Natural killer cell (primary cell): ENCODE data around the gene C1QTNF5. TPM values are rescaled to one million over a fixed set of nuclear protein-coding genes. Genes with fewer than 3 reads are reported as not detected.

ENCODE experiments used
- ATAC-seq, 3 donors: fragments of 150-1000 bp in 2 of 3; fragments of 200-7000 bp in 1 of 3; cut with Tn5 transposase; 1 replicate in 1 of 3; 2 replicates in 2 of 3; pipeline ENCODE4 v1.10.0; 2021; ENCODE audit warnings: mild to moderate bottlenecking in 2 of 3, moderate library complexity in 2 of 3
- DNase-seq, 2 donors: peaks; one replicate each; pipeline versions ENCODE4 v3.0.0 to v3.0.0-alpha.2; 2013 to 2021; ENCODE audit warnings: mixed read lengths in 1 of 2
- H3K27ac ChIP-seq: one replicate; pipeline ENCODE4 v1.5.1; 2013; ENCODE audit warnings: mild to moderate bottlenecking, low read length
- H3K27me3 ChIP-seq: one replicate; pipeline ENCODE4 v1.6.1; 2013; ENCODE audit warnings: low read length; ENCODE audit not compliant: control insufficient read depth, insufficient read depth
- H3K36me3 ChIP-seq: one replicate; pipeline ENCODE4 v1.6.1; 2013; ENCODE audit warnings: low read length; ENCODE audit not compliant: control insufficient read depth, insufficient read depth
- H3K4me1 ChIP-seq: one replicate; pipeline ENCODE4 v1.6.1; 2013; ENCODE audit warnings: low read length; ENCODE audit not compliant: control insufficient read depth, insufficient read depth
- H3K4me3 ChIP-seq: one replicate; pipeline ENCODE4 v1.5.1; 2013; ENCODE audit warnings: low read length
- H3K9me3 ChIP-seq: one replicate; pipeline ENCODE4 v1.6.1; 2013; ENCODE audit warnings: low read length; ENCODE audit not compliant: control insufficient read depth, insufficient read depth
- H3K27ac Mint-ChIP-seq, 2 donors: one replicate each; pipeline ENCODE4 v1.8.0; 2022; ENCODE audit warnings: mild to moderate bottlenecking in 2 of 2, mixed read lengths in 2 of 2, moderate library complexity in 1 of 2
- H3K27me3 Mint-ChIP-seq, 2 donors: one replicate each; pipeline ENCODE4 v1.8.0; 2022; ENCODE audit warnings: low read depth in 2 of 2, mixed read lengths in 2 of 2
- H3K36me3 Mint-ChIP-seq: one replicate; pipeline ENCODE4 v1.8.0; 2022; ENCODE audit warnings: mixed read lengths
- H3K4me1 Mint-ChIP-seq, 2 donors: one replicate each; pipeline ENCODE4 v1.8.0; 2022; ENCODE audit warnings: mixed read lengths in 2 of 2
- H3K4me3 Mint-ChIP-seq: one replicate; pipeline ENCODE4 v1.8.0; 2022; ENCODE audit warnings: mild to moderate bottlenecking, moderate library complexity, mixed read lengths
- H3K9me3 Mint-ChIP-seq, 2 donors: one replicate each; pipeline ENCODE4 v1.8.0; 2022; ENCODE audit warnings: mixed read lengths in 2 of 2
- CTCF ChIP-seq: fragments of 200-600 bp; IDR thresholded peaks from one replicate; pipeline ENCODE4 v1.8.0; 2022; ENCODE audit warnings: antibody characterized with exemption
- WGBS: methylation state at CpG from one replicate; pipeline ENCODE4 v1.1.7; 2013; ENCODE audit warnings: missing lambda C conversion rate; ENCODE audit not compliant: insufficient coverage; 5-methylcytosine and 5-hydroxymethylcytosine counted together
- intact Hi-C: fragments of 100-400 bp; cut with micrococcal nuclease; formaldehyde crosslinking; loops from one replicate; pipeline ENCODE4 v1.14.2; 2022
- total RNA-seq, 4 donors: library from RNA; stranded (reverse); fragments of 120-200 nt in 1 of 4; gene quantifications; one replicate each; pipeline versions ENCODE4 v1.2.3 to v1.2.4, GENCODE V29; 2013 to 2022

C1QTNF5 gene
- total RNA-seq, 3 donors from 2014 or later (not counting 1 experiment from before 2014, with no cell fraction given), result not detected

GRCh38 chr11:119342023-119342300 is 1.3 kb upstream of the C1QTNF5 start:
- intact Hi-C loops, result no loop called here
- no peaks in the 10 kb centered on the region for H3K36me3 Mint-ChIP-seq
- H3K27me3 Mint-ChIP-seq, result peaks cover 33 to 43% of the 10 kb centered on the region in 2 donors
- Histone ChIP-seq H3K27ac (no peak overlapping the region), H3K4me1 (peaks cover 27% of the 10 kb centered on the region), H3K4me3 (no peak overlapping the region), H3K27me3 (peaks cover 20% of the 10 kb centered on the region), H3K9me3 (no peaks in the 10 kb centered on the region), H3K36me3 (no peaks in the 10 kb centered on the region)
- WGBS, result 91% methylated on average over 7 of the region's 7 CpGs
- peaks cover 0 to 26% of the 10 kb centered on the region in 2 donors for H3K4me1 Mint-ChIP-seq
- no peaks in the 10 kb centered on the region for H3K9me3 Mint-ChIP-seq
- ATAC-seq (no peak), DNase-seq (no peak)
- H3K4me3 Mint-ChIP-seq, result no peak overlapping the region
- H3K27ac Mint-ChIP-seq, result no peak overlapping the region
- TF ChIP-seq CTCF, result no peak

- no peak for DNase-seq
- no peaks in the 10 kb centered on the region for H3K36me3 Mint-ChIP-seq
- Histone ChIP-seq H3K27me3 (peaks cover 20% of the 10 kb centered on the region), H3K9me3 (no peaks in the 10 kb centered on the region), H3K4me3 (no peak overlapping the region), H3K4me1 (peaks cover 27% of the 10 kb centered on the region), H3K36me3 (no peaks in the 10 kb centered on the region), H3K27ac (no peak overlapping the region)
- H3K27me3 Mint-ChIP-seq, result peaks cover 33 to 40% of the 10 kb centered on the region in 2 donors
- no peaks in the 10 kb centered on the region for H3K9me3 Mint-ChIP-seq
- no peak overlapping the region for H3K27ac Mint-ChIP-seq
- intact Hi-C loops, result no loop called here
- ATAC-seq, result no peak
- no peak overlapping the region for H3K4me3 Mint-ChIP-seq
- 23% methylated on average over 14 of the region's 16 CpGs for WGBS
- H3K4me1 Mint-ChIP-seq, result peaks cover 0 to 27% of the 10 kb centered on the region in 2 donors
- TF ChIP-seq CTCF, result no peak
Observed at GRCh38 chr11:119341222-119342022, 739 bp upstream of the C1QTNF5 start.

GRCh38 chr11:119339589-119340334 is 921 bp downstream of the C1QTNF5 start:
- H3K9me3 Mint-ChIP-seq, result no peaks in the 10 kb centered on the region
- peaks cover 35% of the 10 kb centered on the region for H3K4me1 ChIP-seq
- no peak overlapping the region for H3K27ac ChIP-seq
- WGBS, result 15% methylated on average over 86 of the region's 86 CpGs
- H3K9me3 ChIP-seq, result no peaks in the 10 kb centered on the region
- no peak overlapping the region for H3K4me3 ChIP-seq
- TF ChIP-seq CTCF, result peak; percentile 54
- H3K4me1 Mint-ChIP-seq, result peaks cover 6 to 43% of the 10 kb centered on the region in 2 donors
- no peak overlapping the region for H3K27ac Mint-ChIP-seq
- H3K36me3 ChIP-seq, result no peaks in the 10 kb centered on the region
- intact Hi-C loops, result no loop called here
- DNase-seq (peak in 1 of 2 donors; percentile 56), ATAC-seq (peak in 2 of 3 donors; percentile 30 to 47)
- no peaks in the 10 kb centered on the region for H3K36me3 Mint-ChIP-seq
- peak overlapping the region; percentile 70 for H3K4me3 Mint-ChIP-seq
- H3K27me3 ChIP-seq, result peaks cover 20% of the 10 kb centered on the region
- peaks cover 33 to 35% of the 10 kb centered on the region in 2 donors for H3K27me3 Mint-ChIP-seq
